GM21367 (cell line): Measurements from ENCODE around the gene CNTNAP5.

ENCODE experiments used
- ATAC-seq: cut with Tn5 transposase; IDR thresholded peaks from one replicate; pipeline ENCODE4 v1.9.1; 2021; ENCODE audit not compliant: unreplicated experiment

Gene CNTNAP5

GRCh38 chr2:124666976-124667375, 641.9 kb downstream of the CNTNAP5 start:
- no peak for ATAC-seq

- no peak for ATAC-seq
These were observed 643.1 kb downstream of the CNTNAP5 start for GRCh38 chr2:124668161-124668560.

- no peak for ATAC-seq
These were observed 645.1 kb downstream of the CNTNAP5 start for GRCh38 chr2:124670187-124670586.

GRCh38 chr2:124678043-124678442, 653.0 kb downstream of the CNTNAP5 start:
- ATAC-seq, result no peak

- no peak for ATAC-seq
These were observed 658.7 kb downstream of the CNTNAP5 start for GRCh38 chr2:124683536-124684428.

GRCh38 chr2:124689348-124689747, 664.3 kb downstream of the CNTNAP5 start:
- ATAC-seq, result no peak

GRCh38 chr2:124692216-124692615, 667.1 kb downstream of the CNTNAP5 start:
- ATAC-seq, result no peak

- no peak for ATAC-seq
These were observed 667.6 kb downstream of the CNTNAP5 start for GRCh38 chr2:124692707-124693106.

GRCh38 chr2:124693156-124693555, 668.1 kb downstream of the CNTNAP5 start:
- ATAC-seq, result no peak

- no peak for ATAC-seq
These were observed 674.0 kb downstream of the CNTNAP5 start for GRCh38 chr2:124698979-124699565.

GRCh38 chr2:124702777-124703176, 677.7 kb downstream of the CNTNAP5 start:
- ATAC-seq, result no peak

GRCh38 chr2:124704071-124704925, 679.2 kb downstream of the CNTNAP5 start:
- ATAC-seq, result no peak

- ATAC-seq, result no peak
These were observed 683.6 kb downstream of the CNTNAP5 start for GRCh38 chr2:124708661-124709060.

GRCh38 chr2:124713969-124714368, 688.9 kb downstream of the CNTNAP5 start:
- no peak for ATAC-seq

- no peak for ATAC-seq
These were observed 700.1 kb downstream of the CNTNAP5 start for GRCh38 chr2:124725187-124725586.

GRCh38 chr2:124740636-124741035, 715.5 kb downstream of the CNTNAP5 start:
- no peak for ATAC-seq

GRCh38 chr2:124753842-124754241, 728.8 kb downstream of the CNTNAP5 start:
- no peak for ATAC-seq

- no peak for ATAC-seq
These were observed 730.3 kb downstream of the CNTNAP5 start for GRCh38 chr2:124755386-124755785.

- ATAC-seq, result no peak
These were observed 731.0 kb downstream of the CNTNAP5 start for GRCh38 chr2:124756048-124756447.

GRCh38 chr2:124762388-124762787, 737.3 kb downstream of the CNTNAP5 start:
- ATAC-seq, result no peak

GRCh38 chr2:124763611-124764010, 738.5 kb downstream of the CNTNAP5 start:
- no peak for ATAC-seq
